ENCODE results near the gene TKFC. TPM values are rescaled to one million over a fixed set of nuclear protein-coding genes. Genes with fewer than 3 reads are reported as not detected.

Gene TKFC
- total RNA-seq, 3 donors from 2014 or later, result 15.2 to 34.4 (median 26.9) TPM

- no peak overlapping the region for H3K27ac ChIP-seq
- H3K9me3 ChIP-seq, result no peaks in the 10 kb centered on the region
- intact Hi-C loops (cut with DNase I; ENCODE audit: low total_unique reads), result no loop called here
- no peaks in the 10 kb centered on the region for H3K36me3 ChIP-seq
- H3K4me3 ChIP-seq, result no peak overlapping the region
- DNase-seq (ENCODE audit: low spot score in 2 of 2), result no peak
- peaks cover 0 to 6% of the 10 kb centered on the region in 2 donors for H3K4me1 ChIP-seq
- no peaks in the 10 kb centered on the region for H3K27me3 ChIP-seq
- TF ChIP-seq CTCF (IDR thresholded peaks at IDR 0.05) (no peak), POLR2AphosphoS5 (IDR thresholded peaks at IDR 0.05) (no peak), POLR2A (IDR thresholded peaks at IDR 0.05) (no peak)
Measured at GRCh38 chr11:61364012-61364675, 31.1 kb downstream of the TKFC start.

- Histone ChIP-seq H3K4me3 (no peak overlapping the region), H3K9me3 (no peaks in the 10 kb centered on the region), H3K27ac (no peak overlapping the region), H3K36me3 (no peaks in the 10 kb centered on the region), H3K27me3 (no peaks in the 10 kb centered on the region), H3K4me1 (peaks cover 0 to 12% of the 10 kb centered on the region in 2 donors)
- intact Hi-C loops (cut with DNase I; ENCODE audit: low total_unique reads), result no loop called here
- no peak for DNase-seq (ENCODE audit: low spot score in 2 of 2)
- TF ChIP-seq CTCF (IDR thresholded peaks at IDR 0.05) (no peak), POLR2A (IDR thresholded peaks at IDR 0.05) (no peak), POLR2AphosphoS5 (IDR thresholded peaks at IDR 0.05) (no peak)
Measured at GRCh38 chr11:61367406-61367805, 34.4 kb downstream of the TKFC start.

GRCh38 chr11:61368646-61369045, 35.6 kb downstream of the TKFC start:
- peak overlapping the region; percentile 75 to 77 for H3K27ac ChIP-seq
- no peak overlapping the region for H3K4me3 ChIP-seq
- DNase-seq (ENCODE audit: low spot score in 2 of 2), result no peak
- H3K4me1 ChIP-seq, result peaks cover 0 to 6% of the 10 kb centered on the region in 2 donors
- H3K27me3 ChIP-seq, result no peaks in the 10 kb centered on the region
- H3K36me3 ChIP-seq, result no peaks in the 10 kb centered on the region
- intact Hi-C loops (cut with DNase I; ENCODE audit: low total_unique reads), result no loop called here
- no peaks in the 10 kb centered on the region for H3K9me3 ChIP-seq
- TF ChIP-seq POLR2AphosphoS5 (IDR thresholded peaks at IDR 0.05) (no peak), POLR2A (IDR thresholded peaks at IDR 0.05) (no peak), CTCF (IDR thresholded peaks at IDR 0.05) (no peak)

- H3K36me3 ChIP-seq, result no peaks in the 10 kb centered on the region
- intact Hi-C loops (cut with DNase I; ENCODE audit: low total_unique reads), result no loop called here
- no peaks in the 10 kb centered on the region for H3K9me3 ChIP-seq
- no peaks in the 10 kb centered on the region for H3K27me3 ChIP-seq
- no peak for TF ChIP-seq CTCF (IDR thresholded peaks at IDR 0.05)
- TF ChIP-seq POLR2AphosphoS5 (IDR thresholded peaks at IDR 0.05), result peak; percentile 28 to 66 (median 43)
- no peak for TF ChIP-seq POLR2A (IDR thresholded peaks at IDR 0.05)
- no peak overlapping the region for H3K4me3 ChIP-seq
- peak overlapping the region; percentile 75 to 77 for H3K27ac ChIP-seq
- peak in 1 of 2 donors; percentile 43 for DNase-seq (ENCODE audit: low spot score in 2 of 2)
- peaks cover 0 to 6% of the 10 kb centered on the region in 2 donors for H3K4me1 ChIP-seq
Measured at GRCh38 chr11:61369372-61370348, 36.6 kb downstream of the TKFC start.
